HepG2 (cell line): Measurements from ENCODE around the gene MSMB. TPM values are rescaled to one million over a fixed set of nuclear protein-coding genes. Genes with fewer than 3 reads are reported as not detected.

Experiments used
- ADNP ChIP-seq: sonication (generic); formaldehyde crosslinking; IDR thresholded peaks from 2 replicates; pipeline ENCODE4 v1.4.0; 2020; ENCODE audit warnings: missing genetic modification reagents
- HOXA9 ChIP-seq: sonication (generic); formaldehyde crosslinking; IDR thresholded peaks from 2 replicates; pipeline ENCODE4 v1.8.1; 2022; ENCODE audit warnings: missing genetic modification reagents, mild to moderate bottlenecking, moderate library complexity, borderline replicate concordance
- KAT2B ChIP-seq: fragments of 150-350 bp; IDR thresholded peaks from 2 replicates; pipeline ENCODE4 v1.6.1; 2014; ENCODE audit warnings: low read depth, low read length, borderline replicate concordance
- MAF1 ChIP-seq: sonication (generic); formaldehyde crosslinking; IDR thresholded peaks from 2 replicates; pipeline ENCODE4 v1.5.0; 2020; ENCODE audit warnings: missing genetic modification reagents, borderline replicate concordance
- NFATC3 ChIP-seq: sonication (generic); formaldehyde crosslinking; IDR thresholded peaks from 2 replicates; pipeline ENCODE4 v1.5.1; 2020; ENCODE audit warnings: mild to moderate bottlenecking, missing genetic modification reagents
- TCF7 ChIP-seq: sonication (generic); IDR thresholded peaks from 2 replicates; pipeline ENCODE4 v1.6.1; 2016; ENCODE audit warnings: antibody characterized with exemption, low read depth
- ZNF530 ChIP-seq: sonication (generic); formaldehyde crosslinking; IDR thresholded peaks from 2 replicates; pipeline ENCODE4 v1.5.0; 2020; ENCODE audit warnings: low read depth, mild to moderate bottlenecking, missing genetic modification reagents
- polyA plus RNA-seq, 8 experiments: library from polyadenylated mRNA; depleted of rRNA in 3 of 8; stranded (reverse) in 7 of 8; unstranded in 1 of 8; fragments of >200 nt; fragmentation: Illumina TruSeq in 4 of 8; extraction: Trizol in 4 of 8; gene quantifications; 2 replicates each; pipeline versions ENCODE4 v1.2.1 to v1.2.3, GENCODE V29; 2011 to 2016; ENCODE audit warnings: low read depth in 4 of 8, missing spikeins in 1 of 8, mixed read lengths in 1 of 8; ENCODE audit not compliant: insufficient read depth in 1 of 8
- total RNA-seq, 5 experiments: library from RNA; depleted of rRNA; stranded (reverse); fragments of >200 nt; fragmentation: Illumina TruSeq; extraction: Trizol; gene quantifications; 2 replicates each; pipeline ENCODE4 v1.2.3, GENCODE V29; 2016; ENCODE audit warnings: low read depth in 1 of 5
- TF ChIP-seq, protein P1 (sequence below): sonication (generic); formaldehyde crosslinking; IDR thresholded peaks from 2 replicates; pipeline ENCODE4 v1.4.0; 2020; ENCODE audit warnings: missing genetic modification reagents
- TF ChIP-seq, protein P2 (sequence below): sonication (generic); formaldehyde crosslinking; IDR thresholded peaks from 2 replicates; pipeline ENCODE4 v1.4.0; 2020; ENCODE audit warnings: missing genetic modification reagents
- TF ChIP-seq, protein P3 (sequence below): sonication (generic); formaldehyde crosslinking; IDR thresholded peaks from 2 replicates; pipeline ENCODE4 v1.5.0; 2020; ENCODE audit warnings: missing genetic modification reagents
- TF ChIP-seq, protein P4 (sequence below): sonication (generic); formaldehyde crosslinking; IDR thresholded peaks from 2 replicates; pipeline ENCODE4 v1.5.1; 2020; ENCODE audit warnings: mild to moderate bottlenecking, missing genetic modification reagents, borderline replicate concordance
- TF ChIP-seq, protein P5 (sequence below): sonication (generic); formaldehyde crosslinking; IDR thresholded peaks from 2 replicates; pipeline ENCODE4 v1.4.0; 2020; ENCODE audit warnings: missing genetic modification reagents; ENCODE audit errors: not compliant biosample characterization
- TF ChIP-seq, protein P6 (sequence below): sonication (generic); formaldehyde crosslinking; IDR thresholded peaks from 2 replicates; pipeline ENCODE4 v1.4.0; 2020; ENCODE audit warnings: missing genetic modification reagents

The MSMB gene
- total and polyA plus RNA-seq, 2 of the 13 experiments (the other 11 are each of a cell fraction or from before 2014, with no cell fraction given), result 0.84 TPM; not detected in 1

DNA sequence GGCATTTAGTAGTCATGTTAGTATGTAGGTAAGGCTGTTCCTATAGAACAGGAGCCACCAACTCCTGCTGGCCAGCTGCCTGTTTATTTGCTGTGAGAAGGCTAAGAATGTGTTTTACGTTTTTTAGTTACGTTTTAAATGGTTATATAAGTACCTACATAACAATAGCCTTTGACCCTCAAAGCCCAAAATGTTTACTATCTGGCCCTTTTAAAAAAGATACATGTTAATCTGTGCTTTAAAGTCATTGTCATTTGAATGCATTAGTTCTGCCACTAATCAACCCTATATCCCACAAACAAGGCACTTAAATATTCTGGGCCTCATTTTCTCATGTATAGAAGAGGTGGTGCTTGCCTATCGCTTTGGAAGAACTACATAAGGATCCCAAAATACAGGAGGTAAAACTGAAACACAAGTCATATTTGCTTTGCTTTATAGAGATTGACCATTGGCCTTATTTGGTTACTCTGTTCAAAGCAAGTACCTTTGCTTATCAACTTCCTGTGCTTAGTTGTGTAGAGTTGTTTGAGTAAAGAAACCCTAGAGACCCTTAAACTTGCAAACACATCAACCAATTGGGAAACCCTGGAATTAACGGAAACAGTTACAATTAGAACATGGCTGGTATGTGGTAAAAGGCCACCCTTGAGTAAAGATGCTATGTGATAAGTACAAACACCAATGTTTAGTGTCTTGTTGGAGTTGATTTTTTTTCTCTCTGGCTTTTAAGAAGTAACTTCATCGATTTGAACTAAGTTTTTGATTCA, 47.9 kb downstream of the MSMB start (continued):
- TF ChIP-seq, protein P1, sequence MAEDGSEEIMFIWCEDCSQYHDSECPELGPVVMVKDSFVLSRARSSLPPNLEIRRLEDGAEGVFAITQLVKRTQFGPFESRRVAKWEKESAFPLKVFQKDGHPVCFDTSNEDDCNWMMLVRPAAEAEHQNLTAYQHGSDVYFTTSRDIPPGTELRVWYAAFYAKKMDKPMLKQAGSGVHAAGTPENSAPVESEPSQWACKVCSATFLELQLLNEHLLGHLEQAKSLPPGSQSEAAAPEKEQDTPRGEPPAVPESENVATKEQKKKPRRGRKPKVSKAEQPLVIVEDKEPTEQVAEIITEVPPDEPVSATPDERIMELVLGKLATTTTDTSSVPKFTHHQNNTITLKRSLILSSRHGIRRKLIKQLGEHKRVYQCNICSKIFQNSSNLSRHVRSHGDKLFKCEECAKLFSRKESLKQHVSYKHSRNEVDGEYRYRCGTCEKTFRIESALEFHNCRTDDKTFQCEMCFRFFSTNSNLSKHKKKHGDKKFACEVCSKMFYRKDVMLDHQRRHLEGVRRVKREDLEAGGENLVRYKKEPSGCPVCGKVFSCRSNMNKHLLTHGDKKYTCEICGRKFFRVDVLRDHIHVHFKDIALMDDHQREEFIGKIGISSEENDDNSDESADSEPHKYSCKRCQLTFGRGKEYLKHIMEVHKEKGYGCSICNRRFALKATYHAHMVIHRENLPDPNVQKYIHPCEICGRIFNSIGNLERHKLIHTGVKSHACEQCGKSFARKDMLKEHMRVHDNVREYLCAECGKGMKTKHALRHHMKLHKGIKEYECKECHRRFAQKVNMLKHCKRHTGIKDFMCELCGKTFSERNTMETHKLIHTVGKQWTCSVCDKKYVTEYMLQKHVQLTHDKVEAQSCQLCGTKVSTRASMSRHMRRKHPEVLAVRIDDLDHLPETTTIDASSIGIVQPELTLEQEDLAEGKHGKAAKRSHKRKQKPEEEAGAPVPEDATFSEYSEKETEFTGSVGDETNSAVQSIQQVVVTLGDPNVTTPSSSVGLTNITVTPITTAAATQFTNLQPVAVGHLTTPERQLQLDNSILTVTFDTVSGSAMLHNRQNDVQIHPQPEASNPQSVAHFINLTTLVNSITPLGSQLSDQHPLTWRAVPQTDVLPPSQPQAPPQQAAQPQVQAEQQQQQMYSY, result no peak
- TF ChIP-seq ADNP (CRISPR knock-in tag) (no peak), KAT2B (no peak), MAF1 (CRISPR knock-in tag) (no peak), ZNF530 (CRISPR knock-in tag) (no peak), TCF7 (peak; percentile 98), NFATC3 (CRISPR knock-in tag) (no peak), HOXA9 (CRISPR knock-in tag) (no peak)
- TF ChIP-seq, protein P2, sequence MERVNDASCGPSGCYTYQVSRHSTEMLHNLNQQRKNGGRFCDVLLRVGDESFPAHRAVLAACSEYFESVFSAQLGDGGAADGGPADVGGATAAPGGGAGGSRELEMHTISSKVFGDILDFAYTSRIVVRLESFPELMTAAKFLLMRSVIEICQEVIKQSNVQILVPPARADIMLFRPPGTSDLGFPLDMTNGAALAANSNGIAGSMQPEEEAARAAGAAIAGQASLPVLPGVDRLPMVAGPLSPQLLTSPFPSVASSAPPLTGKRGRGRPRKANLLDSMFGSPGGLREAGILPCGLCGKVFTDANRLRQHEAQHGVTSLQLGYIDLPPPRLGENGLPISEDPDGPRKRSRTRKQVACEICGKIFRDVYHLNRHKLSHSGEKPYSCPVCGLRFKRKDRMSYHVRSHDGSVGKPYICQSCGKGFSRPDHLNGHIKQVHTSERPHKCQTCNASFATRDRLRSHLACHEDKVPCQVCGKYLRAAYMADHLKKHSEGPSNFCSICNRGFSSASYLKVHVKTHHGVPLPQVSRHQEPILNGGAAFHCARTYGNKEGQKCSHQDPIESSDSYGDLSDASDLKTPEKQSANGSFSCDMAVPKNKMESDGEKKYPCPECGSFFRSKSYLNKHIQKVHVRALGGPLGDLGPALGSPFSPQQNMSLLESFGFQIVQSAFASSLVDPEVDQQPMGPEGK (CRISPR knock-in tag), result 0 out of 2 replicates have a peak, but pooled peaks have one; percentile 16
- TF ChIP-seq, protein P3, sequence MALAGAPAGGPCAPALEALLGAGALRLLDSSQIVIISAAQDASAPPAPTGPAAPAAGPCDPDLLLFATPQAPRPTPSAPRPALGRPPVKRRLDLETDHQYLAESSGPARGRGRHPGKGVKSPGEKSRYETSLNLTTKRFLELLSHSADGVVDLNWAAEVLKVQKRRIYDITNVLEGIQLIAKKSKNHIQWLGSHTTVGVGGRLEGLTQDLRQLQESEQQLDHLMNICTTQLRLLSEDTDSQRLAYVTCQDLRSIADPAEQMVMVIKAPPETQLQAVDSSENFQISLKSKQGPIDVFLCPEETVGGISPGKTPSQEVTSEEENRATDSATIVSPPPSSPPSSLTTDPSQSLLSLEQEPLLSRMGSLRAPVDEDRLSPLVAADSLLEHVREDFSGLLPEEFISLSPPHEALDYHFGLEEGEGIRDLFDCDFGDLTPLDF (CRISPR knock-in tag), result no peak
- TF ChIP-seq, protein P4, sequence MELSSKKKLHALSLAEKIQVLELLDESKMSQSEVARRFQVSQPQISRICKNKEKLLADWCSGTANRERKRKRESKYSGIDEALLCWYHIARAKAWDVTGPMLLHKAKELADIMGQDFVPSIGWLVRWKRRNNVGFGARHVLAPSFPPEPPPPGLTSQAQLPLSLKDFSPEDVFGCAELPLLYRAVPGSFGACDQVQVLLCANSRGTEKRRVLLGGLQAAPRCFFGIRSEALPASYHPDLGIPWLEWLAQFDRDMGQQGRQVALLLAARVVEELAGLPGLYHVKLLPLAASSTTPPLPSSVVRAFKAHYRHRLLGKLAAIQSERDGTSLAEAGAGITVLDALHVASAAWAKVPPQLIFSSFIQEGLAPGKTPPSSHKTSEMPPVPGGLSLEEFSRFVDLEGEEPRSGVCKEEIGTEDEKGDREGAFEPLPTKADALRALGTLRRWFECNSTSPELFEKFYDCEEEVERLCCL (CRISPR knock-in tag), result no peak
- TF ChIP-seq, protein P5, sequence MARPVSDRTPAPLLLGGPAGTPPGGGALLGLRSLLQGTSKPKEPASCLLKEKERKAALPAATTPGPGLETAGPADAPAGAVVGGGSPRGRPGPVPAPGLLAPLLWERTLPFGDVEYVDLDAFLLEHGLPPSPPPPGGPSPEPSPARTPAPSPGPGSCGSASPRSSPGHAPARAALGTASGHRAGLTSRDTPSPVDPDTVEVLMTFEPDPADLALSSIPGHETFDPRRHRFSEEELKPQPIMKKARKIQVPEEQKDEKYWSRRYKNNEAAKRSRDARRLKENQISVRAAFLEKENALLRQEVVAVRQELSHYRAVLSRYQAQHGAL, result no peak
- TF ChIP-seq, protein P6, sequence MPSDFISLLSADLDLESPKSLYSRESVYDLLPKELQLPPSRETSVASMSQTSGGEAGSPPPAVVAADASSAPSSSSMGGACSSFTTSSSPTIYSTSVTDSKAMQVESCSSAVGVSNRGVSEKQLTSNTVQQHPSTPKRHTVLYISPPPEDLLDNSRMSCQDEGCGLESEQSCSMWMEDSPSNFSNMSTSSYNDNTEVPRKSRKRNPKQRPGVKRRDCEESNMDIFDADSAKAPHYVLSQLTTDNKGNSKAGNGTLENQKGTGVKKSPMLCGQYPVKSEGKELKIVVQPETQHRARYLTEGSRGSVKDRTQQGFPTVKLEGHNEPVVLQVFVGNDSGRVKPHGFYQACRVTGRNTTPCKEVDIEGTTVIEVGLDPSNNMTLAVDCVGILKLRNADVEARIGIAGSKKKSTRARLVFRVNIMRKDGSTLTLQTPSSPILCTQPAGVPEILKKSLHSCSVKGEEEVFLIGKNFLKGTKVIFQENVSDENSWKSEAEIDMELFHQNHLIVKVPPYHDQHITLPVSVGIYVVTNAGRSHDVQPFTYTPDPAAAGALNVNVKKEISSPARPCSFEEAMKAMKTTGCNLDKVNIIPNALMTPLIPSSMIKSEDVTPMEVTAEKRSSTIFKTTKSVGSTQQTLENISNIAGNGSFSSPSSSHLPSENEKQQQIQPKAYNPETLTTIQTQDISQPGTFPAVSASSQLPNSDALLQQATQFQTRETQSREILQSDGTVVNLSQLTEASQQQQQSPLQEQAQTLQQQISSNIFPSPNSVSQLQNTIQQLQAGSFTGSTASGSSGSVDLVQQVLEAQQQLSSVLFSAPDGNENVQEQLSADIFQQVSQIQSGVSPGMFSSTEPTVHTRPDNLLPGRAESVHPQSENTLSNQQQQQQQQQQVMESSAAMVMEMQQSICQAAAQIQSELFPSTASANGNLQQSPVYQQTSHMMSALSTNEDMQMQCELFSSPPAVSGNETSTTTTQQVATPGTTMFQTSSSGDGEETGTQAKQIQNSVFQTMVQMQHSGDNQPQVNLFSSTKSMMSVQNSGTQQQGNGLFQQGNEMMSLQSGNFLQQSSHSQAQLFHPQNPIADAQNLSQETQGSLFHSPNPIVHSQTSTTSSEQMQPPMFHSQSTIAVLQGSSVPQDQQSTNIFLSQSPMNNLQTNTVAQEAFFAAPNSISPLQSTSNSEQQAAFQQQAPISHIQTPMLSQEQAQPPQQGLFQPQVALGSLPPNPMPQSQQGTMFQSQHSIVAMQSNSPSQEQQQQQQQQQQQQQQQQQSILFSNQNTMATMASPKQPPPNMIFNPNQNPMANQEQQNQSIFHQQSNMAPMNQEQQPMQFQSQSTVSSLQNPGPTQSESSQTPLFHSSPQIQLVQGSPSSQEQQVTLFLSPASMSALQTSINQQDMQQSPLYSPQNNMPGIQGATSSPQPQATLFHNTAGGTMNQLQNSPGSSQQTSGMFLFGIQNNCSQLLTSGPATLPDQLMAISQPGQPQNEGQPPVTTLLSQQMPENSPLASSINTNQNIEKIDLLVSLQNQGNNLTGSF (CRISPR knock-in tag), result no peak
